Coronary artery (tissue), 2 donors: ENCODE results near the gene SLCO3A1.

Source experiments
- DNase-seq: peaks from one replicate; pipeline ENCODE4 v3.0.0-alpha.2; 2017; ENCODE audit warnings: low spot score
- H3K27ac ChIP-seq, 2 donors: fragments of 200-600 bp; sonication (generic); one replicate each; pipeline ENCODE4 v1.5.1; 2016 to 2019
- H3K4me3 ChIP-seq: fragments of 200-600 bp; sonication (generic); 2 replicates; pipeline ENCODE4 v1.5.1; 2016; ENCODE audit warnings: mild to moderate bottlenecking, moderate library complexity
- CTCF ChIP-seq: fragments of 200-600 bp; sonication (generic); IDR thresholded peaks from one replicate; pipeline ENCODE4 v1.5.1; 2019; ENCODE audit warnings: antibody characterized with exemption

SLCO3A1 gene

GRCh38 chr15:91976966-91977365 is 123.5 kb downstream of the SLCO3A1 start:
- Histone ChIP-seq H3K4me3 (no peak overlapping the region), H3K27ac (no peak overlapping the region)
- no peak for DNase-seq
- no peak for TF ChIP-seq CTCF

- TF ChIP-seq CTCF: no peak
- DNase-seq: no peak
- H3K4me3 ChIP-seq: peak overlapping the region; percentile 25
- H3K27ac ChIP-seq: peak overlapping the region; percentile 63 to 87
Observed at GRCh38 chr15:91980502-91981267, 127.2 kb downstream of the SLCO3A1 start.

- TF ChIP-seq CTCF: no peak
- no peak for DNase-seq
- H3K4me3 ChIP-seq: no peak overlapping the region
- peak overlapping the region in 1 of 2 donors; percentile 87 for H3K27ac ChIP-seq
Observed at GRCh38 chr15:91981821-91982800, 128.6 kb downstream of the SLCO3A1 start.

GRCh38 chr15:91983729-91984340 is 130.3 kb downstream of the SLCO3A1 start:
- DNase-seq: no peak
- no peak overlapping the region for H3K4me3 ChIP-seq
- peak overlapping the region; percentile 65 to 81 for H3K27ac ChIP-seq
- TF ChIP-seq CTCF: no peak

GRCh38 chr15:91985297-91985696 is 131.8 kb downstream of the SLCO3A1 start:
- Histone ChIP-seq H3K4me3 (no peak overlapping the region), H3K27ac (peak overlapping the region in 1 of 2 donors; percentile 6)
- no peak for TF ChIP-seq CTCF
- DNase-seq: no peak

GRCh38 chr15:91988071-91988470 is 134.6 kb downstream of the SLCO3A1 start:
- H3K27ac ChIP-seq: no peak overlapping the region
- no peak for DNase-seq
- no peak overlapping the region for H3K4me3 ChIP-seq
- no peak for TF ChIP-seq CTCF
